ENCODE data around the gene COQ8B.

DNA sequence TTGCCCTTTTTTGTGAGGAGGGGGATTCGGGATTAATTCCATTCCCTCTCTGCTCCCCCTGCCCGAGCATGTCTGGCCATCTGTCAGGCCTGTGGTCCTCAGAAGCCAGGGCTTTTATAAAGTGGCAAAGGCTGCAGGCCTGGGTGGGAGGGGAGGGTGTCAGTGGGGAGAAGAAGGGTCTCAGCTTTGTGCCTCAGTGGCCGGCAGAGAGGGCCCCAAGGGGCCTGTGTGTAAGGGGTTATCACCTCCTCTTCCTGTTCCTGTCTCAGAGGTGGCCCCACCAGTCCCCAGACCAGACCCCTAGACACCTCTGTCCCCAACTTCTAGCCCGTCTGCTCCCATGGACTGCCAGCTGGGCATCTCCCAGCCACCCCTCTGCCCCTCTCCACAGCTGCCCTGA, 22.8 kb downstream of the COQ8B start:
- TF ChIP-seq, protein P1, sequence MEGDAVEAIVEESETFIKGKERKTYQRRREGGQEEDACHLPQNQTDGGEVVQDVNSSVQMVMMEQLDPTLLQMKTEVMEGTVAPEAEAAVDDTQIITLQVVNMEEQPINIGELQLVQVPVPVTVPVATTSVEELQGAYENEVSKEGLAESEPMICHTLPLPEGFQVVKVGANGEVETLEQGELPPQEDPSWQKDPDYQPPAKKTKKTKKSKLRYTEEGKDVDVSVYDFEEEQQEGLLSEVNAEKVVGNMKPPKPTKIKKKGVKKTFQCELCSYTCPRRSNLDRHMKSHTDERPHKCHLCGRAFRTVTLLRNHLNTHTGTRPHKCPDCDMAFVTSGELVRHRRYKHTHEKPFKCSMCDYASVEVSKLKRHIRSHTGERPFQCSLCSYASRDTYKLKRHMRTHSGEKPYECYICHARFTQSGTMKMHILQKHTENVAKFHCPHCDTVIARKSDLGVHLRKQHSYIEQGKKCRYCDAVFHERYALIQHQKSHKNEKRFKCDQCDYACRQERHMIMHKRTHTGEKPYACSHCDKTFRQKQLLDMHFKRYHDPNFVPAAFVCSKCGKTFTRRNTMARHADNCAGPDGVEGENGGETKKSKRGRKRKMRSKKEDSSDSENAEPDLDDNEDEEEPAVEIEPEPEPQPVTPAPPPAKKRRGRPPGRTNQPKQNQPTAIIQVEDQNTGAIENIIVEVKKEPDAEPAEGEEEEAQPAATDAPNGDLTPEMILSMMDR (IDR thresholded peaks at IDR 0.05): no peak
- no peak for TF ChIP-seq EZH2 (IDR thresholded peaks at IDR 0.05)
- TF ChIP-seq EZH2phosphoT487 (IDR thresholded peaks at IDR 0.05): no peak

Measured in neural progenitor cell (in vitro differentiated cells).